Tongue (tissue), 2 donors: ENCODE data around the gene C1QTNF12. TPM values are rescaled to one million over a fixed set of nuclear protein-coding genes. Genes with fewer than 3 reads are reported as not detected.

Experiments
- DNase-seq: peaks from one replicate; pipeline ENCODE4 v3.0.0-alpha.2; 2015
- total RNA-seq: library from RNA; depleted of rRNA; stranded (reverse); fragments of >200 nt; gene quantifications from one replicate; pipeline ENCODE4 v1.2.3, GENCODE V29; 2014

Gene C1QTNF12
- total RNA-seq, 1 donor from 2014 or later = 6.3 TPM

DNA sequence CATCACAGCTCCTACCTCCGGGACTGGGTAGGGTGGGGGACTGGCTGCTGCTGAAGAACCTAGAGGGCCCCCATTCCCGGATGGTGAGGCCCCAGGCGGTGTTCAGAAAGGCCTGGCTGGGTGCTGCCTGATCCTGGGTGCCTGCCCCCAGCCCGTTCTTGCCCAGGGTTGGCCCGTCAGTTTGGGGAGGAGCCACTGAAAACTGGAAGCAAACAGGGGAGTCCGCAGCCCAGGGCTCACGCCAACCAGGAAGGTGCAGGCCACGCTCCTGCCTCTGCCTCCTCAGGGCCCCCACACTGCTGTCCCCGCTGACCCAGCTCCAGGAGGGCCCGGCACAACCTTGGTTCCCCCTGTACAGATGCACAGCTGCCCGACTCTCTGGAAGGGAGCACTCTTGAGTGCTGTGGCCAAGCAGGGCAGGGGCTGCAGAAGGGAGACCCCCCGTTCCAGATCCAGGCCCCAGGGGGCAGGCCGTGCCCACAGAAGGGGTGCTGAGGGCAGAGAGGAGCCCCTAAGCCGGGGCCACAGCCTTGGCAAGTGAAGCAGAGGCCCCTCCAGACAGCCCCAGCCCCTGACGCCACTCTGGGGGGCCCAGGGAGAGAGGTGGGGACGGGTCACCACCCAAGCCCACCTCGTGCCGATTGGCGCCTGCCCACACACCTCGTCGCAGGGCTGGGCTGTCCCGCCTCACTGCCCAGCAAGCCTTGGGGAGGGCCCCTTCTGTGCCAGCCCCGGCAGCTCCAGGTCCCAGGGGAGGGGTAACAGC is 5.5 kb downstream of the C1QTNF12 start:
- no peak for DNase-seq

DNA sequence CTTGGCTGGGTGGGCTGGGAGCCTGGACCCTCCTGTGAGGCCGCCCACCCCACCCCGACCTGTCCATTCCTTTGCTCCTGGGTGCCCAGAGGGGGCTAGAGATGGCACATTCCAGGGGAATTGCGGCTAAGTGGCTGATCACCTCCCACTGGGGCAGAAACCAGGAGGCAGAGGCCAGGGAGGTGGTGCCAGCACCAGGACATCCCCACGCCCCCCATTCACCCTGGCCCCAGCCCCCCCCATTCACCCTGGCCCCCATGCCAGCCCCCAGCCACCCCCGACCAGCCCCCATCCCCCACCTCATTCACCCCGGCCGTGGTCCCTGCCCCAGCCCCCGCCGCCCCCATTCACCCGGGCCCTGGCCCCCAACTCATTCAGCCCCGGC is 6.2 kb downstream of the C1QTNF12 start:
- no peak for DNase-seq

DNA sequence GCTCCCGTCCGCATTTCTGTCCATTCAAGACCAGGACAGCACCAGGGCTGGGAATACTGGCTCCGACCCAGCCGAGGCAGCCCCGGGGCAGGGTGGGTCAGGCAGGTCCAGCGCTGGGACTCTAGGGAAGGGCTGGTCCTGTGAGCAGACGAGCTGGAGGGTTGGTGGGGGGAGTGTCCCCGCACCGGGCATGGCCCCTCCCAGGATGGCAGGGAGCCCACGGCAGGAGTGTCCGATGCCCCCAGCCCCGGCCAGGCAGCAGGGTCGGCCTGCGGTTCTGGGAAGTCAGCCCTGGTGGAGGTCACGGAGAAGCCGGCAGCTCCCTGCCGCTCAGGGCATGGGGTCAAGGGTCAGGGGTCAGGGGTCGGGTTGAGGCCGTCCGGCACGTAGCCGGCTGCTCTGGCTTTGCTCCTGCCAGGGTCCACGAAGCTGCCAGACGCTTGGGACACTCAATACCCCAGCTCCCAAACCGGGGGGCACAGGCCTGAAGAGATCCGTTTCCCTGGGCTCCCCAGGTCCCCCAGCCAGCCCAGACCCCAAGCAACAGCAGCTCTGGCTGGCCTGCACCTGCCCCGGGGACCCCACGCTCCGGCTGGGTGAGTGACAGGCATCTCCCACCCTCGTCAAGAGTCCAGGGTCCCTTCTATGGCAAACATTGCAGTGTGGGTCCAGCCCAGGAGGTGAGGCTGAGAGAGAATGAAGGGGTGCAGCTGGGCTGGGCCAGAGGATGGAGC is 6.7 kb downstream of the C1QTNF12 start:
- DNase-seq = no peak

DNA sequence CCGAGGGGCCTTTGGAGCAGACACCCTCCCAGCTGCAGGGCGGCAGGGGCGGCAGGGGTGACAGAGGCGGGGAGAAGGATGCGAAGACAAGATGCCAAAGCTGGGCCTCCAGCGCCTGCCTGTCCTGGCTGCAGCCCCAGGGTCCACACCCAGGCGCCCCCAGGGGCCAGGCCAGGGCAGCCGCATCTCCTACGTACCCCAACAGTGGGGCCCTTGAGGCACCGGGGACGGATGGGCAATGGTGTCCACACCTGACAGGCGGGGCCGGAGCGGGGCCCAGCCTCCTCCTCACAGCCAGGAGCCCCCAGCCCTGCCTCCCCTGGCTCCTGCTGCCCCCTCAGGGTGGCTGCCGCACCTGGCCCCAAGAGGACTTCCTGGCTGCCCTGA is 7.3 kb downstream of the C1QTNF12 start:
- DNase-seq = no peak

DNA sequence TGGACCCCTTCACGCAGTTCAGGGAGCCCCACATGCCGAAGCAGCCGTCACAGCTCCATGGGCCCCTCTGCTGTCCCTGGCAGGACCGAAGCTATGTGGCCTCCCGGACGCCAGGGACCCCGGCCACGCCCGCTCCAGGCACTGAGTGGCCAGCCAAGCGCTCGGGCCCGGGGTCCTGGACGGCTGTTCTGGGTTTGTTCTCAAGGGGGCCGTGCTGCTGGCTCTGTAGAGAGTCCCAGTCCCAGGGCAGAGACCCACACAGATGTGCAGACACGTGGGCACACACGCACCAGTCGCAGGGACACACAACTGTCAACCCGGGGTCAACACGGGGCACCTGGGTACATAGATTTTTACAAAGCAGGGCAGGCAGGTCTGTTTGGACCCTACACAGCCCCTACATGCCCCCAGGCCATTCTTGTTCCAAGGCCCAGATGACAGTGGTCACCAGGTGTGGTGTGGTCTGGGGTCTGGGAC is 7.8 kb downstream of the C1QTNF12 start:
- DNase-seq = no peak

DNA sequence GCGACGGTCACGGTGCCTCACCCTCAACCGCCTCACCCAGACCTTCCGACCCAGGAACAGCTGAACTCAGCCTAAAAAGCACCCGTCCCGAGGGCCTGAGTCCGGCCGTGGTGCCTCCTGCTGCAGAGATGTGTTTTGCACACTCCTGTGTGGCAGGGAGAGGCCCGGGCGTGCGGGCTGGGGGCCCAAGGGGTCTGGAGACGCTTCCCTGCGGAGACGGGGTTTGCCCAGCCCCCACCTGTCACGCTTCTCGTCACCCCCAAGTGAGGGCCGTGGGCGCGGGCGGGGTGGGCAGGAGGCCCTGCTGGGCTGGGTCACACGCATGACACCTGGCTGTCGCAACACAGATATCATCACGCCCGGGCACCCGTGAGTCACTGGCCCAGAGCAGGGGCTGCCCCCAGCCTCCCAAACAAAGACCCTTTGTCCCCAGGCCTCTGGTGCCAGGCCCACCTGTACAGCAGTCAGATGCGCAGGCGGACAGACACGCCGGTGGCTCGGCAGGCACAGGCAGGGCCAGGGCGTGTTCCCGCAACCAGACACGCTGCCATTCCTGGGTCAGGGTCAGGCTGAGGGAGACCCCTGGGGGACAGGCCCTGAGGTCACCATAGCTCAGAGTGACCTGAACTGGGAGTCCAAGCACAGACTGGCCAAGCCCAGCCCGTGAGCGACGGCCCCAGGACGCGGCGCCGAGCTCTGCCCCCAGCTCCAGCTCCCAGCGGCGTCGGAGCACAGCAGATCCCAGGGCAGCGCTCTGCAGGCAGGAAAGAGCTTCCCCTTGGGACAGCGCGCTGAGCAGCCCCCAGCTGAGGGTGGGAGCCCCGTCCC is 8.4 kb downstream of the C1QTNF12 start:
- peak; percentile 19 for DNase-seq

DNA sequence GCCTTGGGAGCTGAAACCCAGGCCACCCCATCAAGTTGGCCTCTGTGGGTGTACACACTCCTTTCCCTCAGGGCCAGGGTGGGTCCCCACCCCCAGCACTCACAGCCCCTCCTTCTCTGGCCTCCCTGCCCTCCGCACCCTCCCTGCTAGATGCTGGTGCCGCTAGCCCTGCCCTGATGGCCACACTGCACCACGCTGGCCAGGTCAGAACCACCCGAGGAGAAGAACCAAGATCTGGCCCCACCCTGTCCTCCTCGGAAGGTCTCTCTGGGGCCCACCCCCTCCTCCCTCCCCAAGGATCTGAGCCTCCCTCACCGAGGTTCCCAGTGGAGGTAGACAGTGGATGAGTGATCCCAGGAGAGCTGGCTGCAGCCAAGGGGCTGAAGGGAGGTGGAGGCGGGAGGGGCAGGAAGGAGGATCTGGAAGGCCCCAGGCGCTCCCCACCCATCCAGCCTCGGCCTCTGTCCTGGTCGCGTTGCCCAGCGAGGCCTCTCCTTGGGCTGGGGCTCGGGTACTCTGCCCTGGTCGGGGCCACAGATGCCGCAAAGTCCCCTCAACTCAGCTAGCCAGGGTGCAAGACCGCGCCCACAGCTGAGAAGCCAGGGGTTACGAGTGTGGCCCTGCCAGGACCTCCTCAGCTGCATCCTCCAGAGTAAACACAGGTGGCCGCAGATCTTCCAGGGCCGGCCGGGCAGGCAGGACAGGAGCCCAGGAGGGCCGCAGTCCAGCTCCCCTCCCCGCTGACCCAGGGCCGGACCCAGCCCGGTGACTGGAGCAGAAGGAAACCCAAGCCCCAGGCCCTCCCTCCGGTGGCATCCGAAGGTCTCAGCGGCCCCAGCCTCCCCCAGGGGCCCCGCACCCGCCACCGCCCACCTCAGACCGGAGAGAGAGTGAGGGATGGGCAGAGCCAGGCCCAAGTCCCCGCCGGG is 9.3 kb downstream of the C1QTNF12 start:
- DNase-seq = no peak

DNA sequence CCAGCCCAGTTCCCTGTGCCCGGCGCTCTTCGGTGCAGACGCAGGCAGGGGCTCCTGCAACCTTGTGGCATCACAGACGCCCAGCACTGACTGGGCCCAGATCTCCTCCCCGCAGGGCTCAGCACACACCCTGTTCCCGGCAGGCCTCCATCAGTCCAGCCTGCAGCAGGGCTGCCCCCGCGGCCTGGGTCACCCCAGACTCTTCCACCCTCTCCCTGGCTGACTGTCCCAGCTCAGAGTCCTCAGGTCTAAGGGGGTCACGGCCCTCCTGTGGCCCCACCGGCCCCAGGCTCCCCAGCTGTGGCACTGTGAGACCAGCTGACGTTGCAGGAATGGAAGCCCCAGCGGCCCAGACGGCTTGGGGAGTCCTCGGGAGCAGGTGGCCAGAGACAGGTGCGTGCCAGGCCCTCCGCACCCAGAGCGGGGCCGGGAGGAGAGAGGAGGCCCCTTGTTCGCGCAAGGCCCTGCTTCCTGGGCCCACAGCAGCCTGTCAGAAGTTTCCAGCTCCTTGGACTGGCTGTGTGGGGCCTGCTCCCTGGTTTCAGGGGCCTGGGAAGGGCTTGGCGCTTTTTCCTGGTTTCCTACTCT is 10.3 kb downstream of the C1QTNF12 start:
- DNase-seq = peak; percentile 59

DNA sequence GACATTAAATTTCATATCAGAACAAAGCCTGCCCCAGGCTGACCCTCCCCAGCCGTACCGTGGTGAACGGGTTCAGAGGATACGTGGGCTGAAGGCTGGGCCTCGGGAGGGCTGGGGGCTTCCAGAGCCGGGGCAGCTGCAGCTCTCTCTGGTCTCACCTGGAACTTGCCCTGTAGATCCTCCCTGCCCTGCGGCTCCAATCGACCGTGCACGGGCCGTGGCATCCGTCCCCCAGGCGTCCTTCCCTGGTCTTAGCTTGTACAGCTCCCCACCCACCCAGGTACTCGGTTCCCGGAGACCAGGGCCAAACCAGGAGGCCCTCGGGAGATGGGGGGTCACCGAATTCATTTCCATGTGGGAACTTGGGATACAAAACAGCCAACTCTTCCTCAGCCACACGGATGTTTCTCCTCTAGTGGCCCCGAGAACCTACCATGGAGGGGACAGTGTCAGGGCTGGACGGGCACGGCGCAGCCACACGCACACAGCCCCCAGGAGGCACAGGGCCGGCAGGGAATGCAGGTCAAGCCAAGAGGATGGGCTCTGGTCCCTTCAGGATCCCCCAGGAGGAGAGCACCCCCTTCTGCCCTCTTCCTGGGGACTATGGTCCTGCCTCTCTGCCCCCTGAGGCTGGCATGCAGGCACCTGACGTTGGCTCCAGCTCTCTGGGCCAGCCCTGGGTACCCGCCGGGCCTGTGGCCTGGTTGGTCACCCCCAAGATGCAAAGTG is 11.3 kb downstream of the C1QTNF12 start:
- no peak for DNase-seq

DNA sequence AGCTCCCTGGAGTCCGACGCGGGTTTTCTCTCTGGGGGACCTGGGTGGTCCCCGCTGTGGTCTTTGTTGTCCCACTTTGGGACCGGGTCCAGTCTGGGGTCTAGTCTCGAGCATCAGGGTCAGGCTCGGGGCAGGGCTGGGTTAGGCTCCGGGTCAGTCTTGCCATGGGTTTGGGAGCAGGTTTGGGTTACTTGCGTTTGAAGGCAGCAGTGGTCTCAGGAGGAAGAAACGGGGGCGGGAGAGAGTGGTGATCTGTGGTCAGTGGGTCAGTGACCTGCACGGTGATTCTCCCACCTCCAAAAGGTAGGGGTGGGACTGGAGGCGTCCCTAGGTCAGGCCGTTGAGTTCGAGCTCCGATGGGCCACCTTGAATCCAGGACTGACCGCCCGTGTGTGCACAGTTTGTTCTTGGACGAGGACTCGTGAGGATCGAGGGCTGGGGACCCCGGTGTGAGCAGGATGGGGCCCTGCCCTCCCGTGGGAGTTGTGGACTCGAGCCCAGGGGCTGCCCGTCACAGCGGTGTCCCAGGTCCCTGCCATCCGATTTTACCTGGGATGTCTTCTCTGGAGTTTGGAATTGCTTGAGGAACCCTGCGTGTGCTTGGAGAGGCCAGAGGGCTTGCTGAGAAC is 12.2 kb downstream of the C1QTNF12 start:
- no peak for DNase-seq

DNA sequence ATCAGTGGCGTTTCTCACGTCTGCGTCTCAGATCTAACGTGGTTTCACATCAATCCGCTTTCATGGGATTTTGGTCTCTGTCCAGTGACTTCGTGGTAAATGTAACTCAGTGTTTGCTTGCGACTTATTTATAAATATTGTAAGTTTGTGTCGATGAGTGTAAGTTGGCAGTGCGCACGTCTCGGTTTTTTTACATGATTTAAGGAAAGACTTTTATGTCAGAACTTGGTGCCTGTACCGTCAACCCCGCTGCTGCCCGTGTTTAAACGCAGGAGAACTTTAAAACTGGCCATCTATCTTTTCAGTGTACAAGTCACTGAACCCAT is 13.0 kb downstream of the C1QTNF12 start:
- no peak for DNase-seq

DNA sequence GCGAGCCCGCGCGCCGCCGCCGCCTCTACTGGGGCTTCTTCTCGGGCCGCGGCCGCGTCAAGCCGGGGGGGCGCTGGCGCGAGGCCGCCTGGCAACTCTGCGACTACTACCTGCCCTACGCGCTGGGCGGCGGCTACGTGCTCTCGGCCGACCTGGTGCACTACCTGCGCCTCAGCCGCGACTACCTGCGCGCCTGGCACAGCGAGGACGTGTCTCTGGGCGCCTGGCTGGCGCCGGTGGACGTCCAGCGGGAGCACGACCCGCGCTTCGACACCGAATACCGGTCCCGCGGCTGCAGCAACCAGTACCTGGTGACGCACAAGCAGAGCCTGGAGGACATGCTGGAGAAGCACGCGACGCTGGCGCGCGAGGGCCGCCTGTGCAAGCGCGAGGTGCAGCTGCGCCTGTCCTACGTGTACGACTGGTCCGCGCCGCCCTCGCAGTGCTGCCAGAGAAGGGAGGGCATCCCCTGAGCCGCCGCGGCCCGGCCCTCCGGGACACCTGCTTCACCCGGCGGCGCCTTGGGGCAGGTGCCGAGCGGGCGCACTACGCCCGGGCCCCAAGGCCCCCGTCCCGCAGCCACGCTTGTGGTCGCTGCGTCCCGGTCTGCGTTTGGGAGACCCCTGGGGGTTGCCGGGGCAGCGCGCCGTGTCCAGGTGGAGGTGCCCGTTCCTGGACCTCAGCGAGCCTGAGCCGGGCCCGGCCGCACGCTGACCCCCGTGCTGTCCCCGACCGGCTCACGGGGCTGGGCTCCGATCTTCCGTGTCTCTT is 13.5 kb downstream of the C1QTNF12 start:
- DNase-seq = no peak

DNA sequence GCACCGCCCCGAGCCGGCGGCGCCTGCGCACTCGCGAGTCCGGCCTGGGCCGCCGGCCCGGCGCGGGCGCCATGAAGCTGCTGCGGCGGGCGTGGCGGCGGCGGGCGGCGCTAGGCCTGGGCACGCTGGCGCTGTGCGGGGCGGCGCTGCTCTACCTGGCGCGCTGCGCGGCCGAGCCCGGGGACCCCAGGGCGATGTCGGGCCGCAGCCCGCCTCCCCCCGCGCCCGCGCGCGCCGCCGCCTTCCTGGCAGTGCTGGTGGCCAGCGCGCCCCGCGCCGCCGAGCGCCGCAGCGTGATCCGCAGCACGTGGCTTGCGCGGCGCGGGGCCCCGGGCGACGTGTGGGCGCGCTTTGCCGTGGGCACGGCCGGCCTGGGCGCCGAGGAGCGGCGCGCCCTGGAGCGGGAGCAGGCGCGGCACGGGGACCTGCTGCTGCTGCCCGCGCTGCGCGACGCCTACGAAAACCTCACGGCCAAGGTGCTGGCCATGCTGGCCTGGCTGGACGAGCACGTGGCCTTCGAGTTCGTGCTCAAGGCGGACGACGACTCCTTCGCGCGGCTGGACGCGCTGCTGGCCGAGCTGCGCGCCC is 14.2 kb downstream of the C1QTNF12 start, which contains the start of gene B3GALT6:
Gene B3GALT6, plus strand, starts transcription at position 30 of the 588 bp plus-strand sequence. Its CDS starts 42 bp downstream, at position 72.
- no peak for DNase-seq

DNA sequence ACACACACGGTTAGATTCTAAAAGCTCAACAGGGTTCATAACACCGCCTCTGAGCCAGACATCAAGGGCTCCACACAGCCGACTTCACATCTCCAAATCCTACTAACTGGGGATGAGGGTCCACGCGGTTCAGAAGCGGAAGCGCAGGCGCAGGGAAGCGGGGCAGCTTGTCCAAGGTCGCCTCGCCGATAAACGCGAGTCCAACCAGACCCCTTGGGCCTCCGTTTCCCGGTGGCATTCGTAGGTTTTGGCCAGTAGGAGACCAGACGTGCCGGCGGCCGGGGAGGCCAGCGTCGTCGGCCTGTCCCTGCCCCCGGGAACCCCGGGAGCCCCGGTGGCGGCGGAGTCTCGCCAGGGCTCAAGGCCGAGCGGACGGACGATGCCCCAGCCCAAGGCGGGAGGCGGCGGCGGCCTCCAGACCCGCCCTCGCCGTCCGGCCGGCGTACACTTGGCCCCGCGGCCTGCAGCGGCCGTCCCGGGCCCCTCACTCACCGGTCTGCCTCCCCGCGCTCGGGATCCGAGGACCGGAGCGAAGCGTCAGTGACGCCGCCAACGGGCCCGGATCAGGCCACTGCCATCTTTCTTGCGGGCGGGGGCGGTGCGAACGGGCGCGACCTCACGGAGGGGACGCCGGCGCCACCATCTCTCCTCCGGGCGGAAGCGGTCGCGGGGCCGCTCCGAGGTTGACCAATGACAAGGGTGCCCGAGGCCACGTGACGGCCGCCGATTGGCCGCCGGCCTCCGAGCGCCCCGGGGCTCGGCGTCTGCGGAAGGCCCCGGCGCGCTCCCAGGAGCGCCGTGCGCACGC is 14.9 kb downstream of the C1QTNF12 start, which contains the start of gene SDF4:
Gene SDF4, minus strand, starts transcription at position 602 of the 808 bp plus-strand sequence. CDS start 3,229 bp downstream, outside the sequence.
- DNase-seq = peak; percentile 98

DNA sequence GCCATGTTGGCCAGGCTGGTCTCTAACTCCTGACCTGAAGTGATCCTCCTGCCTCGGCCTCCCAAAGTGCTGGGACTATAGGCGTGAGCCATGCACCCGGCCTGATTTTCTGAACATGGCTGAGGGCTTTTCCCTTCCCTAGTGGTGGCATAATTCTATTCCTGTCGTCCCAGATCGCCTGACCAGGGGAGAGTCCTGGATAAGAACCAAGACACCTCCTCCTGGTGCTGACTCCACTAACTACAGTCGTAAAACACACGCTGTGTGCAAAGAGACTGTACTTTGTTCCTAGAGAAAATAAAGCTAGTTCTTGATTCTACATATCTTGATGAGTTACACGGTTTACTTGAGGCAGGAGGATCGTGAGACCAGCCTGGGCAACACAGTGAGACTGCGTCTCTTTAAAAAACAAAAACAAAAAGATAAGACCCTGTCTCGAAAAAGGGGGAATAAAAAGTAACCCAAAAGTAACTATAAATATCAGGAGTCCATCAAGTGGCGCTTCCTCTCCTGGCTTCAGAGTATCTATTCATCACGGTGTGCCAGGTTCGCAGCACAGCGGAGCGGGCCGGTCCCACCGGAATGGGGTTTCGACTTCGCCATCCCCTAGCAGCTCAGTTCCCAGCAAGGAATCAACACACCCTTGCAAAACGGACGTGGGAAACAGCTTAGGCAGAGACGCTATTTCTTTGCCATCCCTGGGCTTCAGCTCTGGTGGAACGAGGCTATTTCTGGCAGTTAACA is 15.7 kb downstream of the C1QTNF12 start:
- no peak for DNase-seq

DNA sequence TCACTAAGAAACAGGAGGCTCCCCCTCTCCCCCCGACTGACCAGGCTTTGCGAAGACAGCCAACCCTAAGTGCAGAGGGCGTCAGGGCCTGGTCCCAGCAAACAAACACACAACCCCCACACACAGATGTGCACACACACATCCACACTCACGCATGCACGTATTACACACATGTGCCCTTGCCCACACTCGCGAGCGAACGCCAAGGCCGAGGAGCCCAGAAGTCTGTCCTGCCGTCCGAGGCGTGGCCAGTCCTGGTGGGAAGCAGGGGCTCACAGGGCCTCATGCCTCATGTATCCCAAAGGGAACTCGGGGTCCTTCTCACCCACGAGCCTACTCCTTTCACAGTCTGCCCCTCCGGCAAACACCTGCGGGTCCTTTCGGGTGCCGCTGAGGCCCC is 16.8 kb downstream of the C1QTNF12 start:
- no peak for DNase-seq
